GM18499 (cell line): ENCODE results near the gene EHD3.
A peak's percentile ranks its signal among the peaks of the same experiment; 100 is the strongest.
"Not testable (repeated sequence)": the region's sequence is repeated elsewhere in the genome, so short reads cannot be mapped to it uniquely, and the experiment has no call there.

Experiments used
- ATAC-seq: cut with Tn5 transposase; IDR thresholded peaks from one replicate; pipeline ENCODE4 v1.9.1; 2021; ENCODE audit warnings: moderate number of reproducible peaks; ENCODE audit not compliant: insufficient read depth, unreplicated experiment

Gene EHD3

GRCh38 chr2:31282634-31283033 is 48.7 kb downstream of the EHD3 start:
- ATAC-seq: no peak

GRCh38 chr2:31283193-31283919 is 49.4 kb downstream of the EHD3 start:
- not testable (repeated sequence) for ATAC-seq

GRCh38 chr2:31284107-31284506 is 50.2 kb downstream of the EHD3 start:
- ATAC-seq: no peak

GRCh38 chr2:31286230-31286629 is 52.3 kb downstream of the EHD3 start:
- ATAC-seq: no peak

- no peak for ATAC-seq
These were observed 53.1 kb downstream of the EHD3 start for GRCh38 chr2:31286961-31287550.

GRCh38 chr2:31287654-31288053 is 53.7 kb downstream of the EHD3 start:
- no peak for ATAC-seq

- ATAC-seq: no peak
These were observed 60.2 kb downstream of the EHD3 start for GRCh38 chr2:31294196-31294595.

GRCh38 chr2:31296641-31297287 is 62.8 kb downstream of the EHD3 start:
- no peak for ATAC-seq

GRCh38 chr2:31297751-31298150 is 63.8 kb downstream of the EHD3 start:
- no peak for ATAC-seq

GRCh38 chr2:31299547-31299946 is 65.6 kb downstream of the EHD3 start:
- ATAC-seq: no peak

GRCh38 chr2:31300309-31300708 is 66.4 kb downstream of the EHD3 start:
- ATAC-seq: no peak

GRCh38 chr2:31302940-31303563 is 69.1 kb downstream of the EHD3 start:
- no peak for ATAC-seq

- ATAC-seq: no peak
These were observed 70.9 kb downstream of the EHD3 start for GRCh38 chr2:31304816-31305215.

GRCh38 chr2:31312898-31313297 is 78.9 kb downstream of the EHD3 start:
- ATAC-seq: no peak

GRCh38 chr2:31314761-31315160 is 80.8 kb downstream of the EHD3 start:
- no peak for ATAC-seq

- no peak for ATAC-seq
These were observed 83.4 kb downstream of the EHD3 start for GRCh38 chr2:31317396-31317795.

GRCh38 chr2:31318361-31319336 is 84.7 kb downstream of the EHD3 start:
- ATAC-seq: peak; percentile 60
